ENCODE measurements around the gene UNC93B1.
"Not testable (repeated sequence)": the region's sequence is repeated elsewhere in the genome, so short reads cannot be mapped to it uniquely, and the experiment has no call there.

Gene UNC93B1

GRCh38 chr11:67983951-67984350 is 19.9 kb downstream of the UNC93B1 start:
- no peak for TF ChIP-seq POLR2A (IDR thresholded peaks at IDR 0.05; ENCODE audit: low read depth, low read length)
- no peak for FAIRE-seq
- no peak for DNase-seq (ENCODE audit: insufficient read length, low spot score)

GRCh38 chr11:67982255-67982857 is 21.5 kb downstream of the UNC93B1 start:
- FAIRE-seq: not testable (repeated sequence)

GRCh38 chr11:67981226-67981625 is 22.7 kb downstream of the UNC93B1 start:
- FAIRE-seq; DNase-seq (ENCODE audit: insufficient read length, low spot score): not testable (repeated sequence)

More at GRCh38 chr11:67982255-67982857, 21.5 kb downstream of the UNC93B1 start:
- not testable (repeated sequence) for DNase-seq (ENCODE audit: insufficient read length, low spot score)

GRCh38 chr11:67978766-67979418 is 25.0 kb downstream of the UNC93B1 start:
- not testable (repeated sequence) for FAIRE-seq; DNase-seq (ENCODE audit: insufficient read length, low spot score)

- FAIRE-seq; DNase-seq (ENCODE audit: insufficient read length, low spot score): not testable (repeated sequence)
Observed at GRCh38 chr11:67974746-67975145, 29.2 kb downstream of the UNC93B1 start.

- FAIRE-seq; DNase-seq (ENCODE audit: insufficient read length, low spot score): not testable (repeated sequence)
Observed at GRCh38 chr11:67965830-67966348, 38.0 kb downstream of the UNC93B1 start.

GRCh38 chr11:67964746-67965145 is 39.2 kb downstream of the UNC93B1 start:
- not testable (repeated sequence) for DNase-seq (ENCODE audit: insufficient read length, low spot score)

GRCh38 chr11:67963879-67964278 is 40.0 kb downstream of the UNC93B1 start:
- not testable (repeated sequence) for DNase-seq (ENCODE audit: insufficient read length, low spot score); FAIRE-seq

More at GRCh38 chr11:67964746-67965145, 39.2 kb downstream of the UNC93B1 start:
- FAIRE-seq: not testable (repeated sequence)

GRCh38 chr11:67963217-67963616 is 40.7 kb downstream of the UNC93B1 start:
- not testable (repeated sequence) for DNase-seq (ENCODE audit: insufficient read length, low spot score); FAIRE-seq

GRCh38 chr11:67956236-67956635 is 47.7 kb downstream of the UNC93B1 start:
- not testable (repeated sequence) for DNase-seq (ENCODE audit: insufficient read length, low spot score); FAIRE-seq

GRCh38 chr11:67955461-67956007 is 48.4 kb downstream of the UNC93B1 start:
- DNase-seq (ENCODE audit: insufficient read length, low spot score): peak; percentile 74
- FAIRE-seq: not testable (repeated sequence)

- not testable (repeated sequence) for DNase-seq (ENCODE audit: insufficient read length, low spot score); FAIRE-seq
Observed at GRCh38 chr11:67954971-67955370, 48.9 kb downstream of the UNC93B1 start.

GRCh38 chr11:67954251-67954650 is 49.6 kb downstream of the UNC93B1 start:
- not testable (repeated sequence) for FAIRE-seq; DNase-seq (ENCODE audit: insufficient read length, low spot score)

GRCh38 chr11:67950705-67951104 is 53.2 kb downstream of the UNC93B1 start:
- not testable (repeated sequence) for DNase-seq (ENCODE audit: insufficient read length, low spot score); FAIRE-seq

GRCh38 chr11:67947785-67948184 is 56.1 kb downstream of the UNC93B1 start:
- not testable (repeated sequence) for DNase-seq (ENCODE audit: insufficient read length, low spot score); FAIRE-seq

- not testable (repeated sequence) for FAIRE-seq; DNase-seq (ENCODE audit: insufficient read length, low spot score)
Observed at GRCh38 chr11:67946403-67946802, 57.5 kb downstream of the UNC93B1 start.

GRCh38 chr11:67943406-67943805 is 60.5 kb downstream of the UNC93B1 start:
- DNase-seq (ENCODE audit: insufficient read length, low spot score); FAIRE-seq: not testable (repeated sequence)

All from H54 (cell line).